ENCODE measurements around the gene OR10H4. TPM values are rescaled to one million over a fixed set of nuclear protein-coding genes. Genes with fewer than 3 reads are reported as not detected.

The OR10H4 gene
- total RNA-seq, 1 experiment from 2014 or later: not detected

DNA sequence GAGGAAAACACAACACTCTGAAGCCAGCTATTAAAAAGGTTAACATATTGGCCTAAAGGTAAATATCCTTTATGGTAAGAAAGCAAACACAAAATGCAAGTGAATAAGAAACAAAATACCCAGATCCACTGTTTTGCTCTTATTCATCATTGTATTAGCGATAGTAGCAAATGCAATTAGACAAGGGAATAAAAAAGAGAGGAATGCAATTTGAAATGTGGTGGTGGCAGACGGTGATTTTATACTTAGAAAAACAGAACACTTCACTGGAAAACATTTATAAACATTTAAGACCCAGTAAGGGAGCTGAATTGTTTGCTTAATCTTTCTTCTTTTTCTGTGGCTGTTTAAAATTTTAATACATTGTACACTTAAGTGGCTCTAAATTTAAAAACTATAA lies 33.7 kb upstream of the OR10H4 start (continued):
- TF ChIP-seq KAT7 (CRISPR knock-in tag; IDR thresholded peaks at IDR 0.05; ENCODE audit: borderline replicate concordance): no peak
- TF ChIP-seq ZBTB21 (CRISPR knock-in tag; IDR thresholded peaks at IDR 0.05; ENCODE audit: borderline replicate concordance): no peak
- TF ChIP-seq, protein P1, sequence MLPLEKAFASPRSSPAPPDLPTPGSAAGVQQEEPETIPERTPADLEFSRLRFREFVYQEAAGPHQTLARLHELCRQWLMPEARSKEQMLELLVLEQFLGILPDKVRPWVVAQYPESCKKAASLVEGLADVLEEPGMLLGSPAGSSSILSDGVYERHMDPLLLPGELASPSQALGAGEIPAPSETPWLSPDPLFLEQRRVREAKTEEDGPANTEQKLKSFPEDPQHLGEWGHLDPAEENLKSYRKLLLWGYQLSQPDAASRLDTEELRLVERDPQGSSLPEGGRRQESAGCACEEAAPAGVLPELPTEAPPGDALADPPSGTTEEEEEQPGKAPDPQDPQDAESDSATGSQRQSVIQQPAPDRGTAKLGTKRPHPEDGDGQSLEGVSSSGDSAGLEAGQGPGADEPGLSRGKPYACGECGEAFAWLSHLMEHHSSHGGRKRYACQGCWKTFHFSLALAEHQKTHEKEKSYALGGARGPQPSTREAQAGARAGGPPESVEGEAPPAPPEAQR (CRISPR knock-in tag; IDR thresholded peaks at IDR 0.05): no peak

DNA sequence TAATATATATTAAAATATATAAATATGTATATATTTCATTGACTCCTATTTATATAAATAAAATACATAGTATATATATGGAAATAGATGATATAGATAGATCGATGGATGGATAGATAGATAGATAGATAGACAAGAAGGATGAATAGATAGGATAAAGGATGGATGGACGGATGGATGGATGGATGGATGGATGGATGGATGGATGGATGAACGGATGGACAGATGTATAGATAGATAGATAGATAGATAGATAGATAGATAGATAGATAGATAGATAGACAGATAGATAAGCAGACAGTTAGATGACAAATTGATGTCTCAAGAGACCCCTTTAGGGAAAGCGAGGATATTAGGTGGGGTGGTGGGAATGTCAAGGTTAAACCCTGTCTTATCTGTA lies 29.6 kb upstream of the OR10H4 start:
- no peak overlapping the region for H3K4me3 Mint-ChIP-seq
- ChIA-PET CTCF (no interaction called here), POLR2A (no interaction called here)
- no peak overlapping the region for H3K27ac Mint-ChIP-seq
- H3K4me1 Mint-ChIP-seq: no peaks in the 10 kb centered on the region
- no peak for ATAC-seq
- H3K36me3 Mint-ChIP-seq: peaks cover 48% of the 10 kb centered on the region
- no peak for DNase-seq (ENCODE audit: low spot score)
- H3K9me3 Mint-ChIP-seq: peaks cover 86% of the 10 kb centered on the region
- H3K27me3 Mint-ChIP-seq (ENCODE audit: low read depth): peaks cover 45% of the 10 kb centered on the region
- TF ChIP-seq, protein P2, sequence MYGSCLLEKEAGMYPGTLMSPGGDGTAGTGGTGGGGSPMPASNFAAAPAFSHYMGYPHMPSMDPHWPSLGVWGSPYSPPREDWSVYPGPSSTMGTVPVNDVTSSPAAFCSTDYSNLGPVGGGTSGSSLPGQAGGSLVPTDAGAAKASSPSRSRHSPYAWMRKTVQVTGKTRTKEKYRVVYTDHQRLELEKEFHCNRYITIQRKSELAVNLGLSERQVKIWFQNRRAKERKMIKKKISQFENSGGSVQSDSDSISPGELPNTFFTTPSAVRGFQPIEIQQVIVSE (CRISPR knock-in tag; IDR thresholded peaks at IDR 0.05; ENCODE audit: borderline replicate concordance): no peak
- TF ChIP-seq, protein P3, sequence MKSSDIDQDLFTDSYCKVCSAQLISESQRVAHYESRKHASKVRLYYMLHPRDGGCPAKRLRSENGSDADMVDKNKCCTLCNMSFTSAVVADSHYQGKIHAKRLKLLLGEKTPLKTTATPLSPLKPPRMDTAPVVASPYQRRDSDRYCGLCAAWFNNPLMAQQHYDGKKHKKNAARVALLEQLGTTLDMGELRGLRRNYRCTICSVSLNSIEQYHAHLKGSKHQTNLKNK (CRISPR knock-in tag; IDR thresholded peaks at IDR 0.05): no peak
- TF ChIP-seq, protein P4, sequence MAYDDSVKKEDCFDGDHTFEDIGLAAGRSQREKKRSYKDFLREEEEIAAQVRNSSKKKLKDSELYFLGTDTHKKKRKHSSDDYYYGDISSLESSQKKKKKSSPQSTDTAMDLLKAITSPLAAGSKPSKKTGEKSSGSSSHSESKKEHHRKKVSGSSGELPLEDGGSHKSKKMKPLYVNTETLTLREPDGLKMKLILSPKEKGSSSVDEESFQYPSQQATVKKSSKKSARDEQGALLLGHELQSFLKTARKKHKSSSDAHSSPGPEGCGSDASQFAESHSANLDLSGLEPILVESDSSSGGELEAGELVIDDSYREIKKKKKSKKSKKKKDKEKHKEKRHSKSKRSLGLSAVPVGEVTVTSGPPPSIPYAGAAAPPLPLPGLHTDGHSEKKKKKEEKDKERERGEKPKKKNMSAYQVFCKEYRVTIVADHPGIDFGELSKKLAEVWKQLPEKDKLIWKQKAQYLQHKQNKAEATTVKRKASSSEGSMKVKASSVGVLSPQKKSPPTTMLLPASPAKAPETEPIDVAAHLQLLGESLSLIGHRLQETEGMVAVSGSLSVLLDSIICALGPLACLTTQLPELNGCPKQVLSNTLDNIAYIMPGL (CRISPR knock-in tag; IDR thresholded peaks at IDR 0.05): no peak
- TF ChIP-seq, protein P5, sequence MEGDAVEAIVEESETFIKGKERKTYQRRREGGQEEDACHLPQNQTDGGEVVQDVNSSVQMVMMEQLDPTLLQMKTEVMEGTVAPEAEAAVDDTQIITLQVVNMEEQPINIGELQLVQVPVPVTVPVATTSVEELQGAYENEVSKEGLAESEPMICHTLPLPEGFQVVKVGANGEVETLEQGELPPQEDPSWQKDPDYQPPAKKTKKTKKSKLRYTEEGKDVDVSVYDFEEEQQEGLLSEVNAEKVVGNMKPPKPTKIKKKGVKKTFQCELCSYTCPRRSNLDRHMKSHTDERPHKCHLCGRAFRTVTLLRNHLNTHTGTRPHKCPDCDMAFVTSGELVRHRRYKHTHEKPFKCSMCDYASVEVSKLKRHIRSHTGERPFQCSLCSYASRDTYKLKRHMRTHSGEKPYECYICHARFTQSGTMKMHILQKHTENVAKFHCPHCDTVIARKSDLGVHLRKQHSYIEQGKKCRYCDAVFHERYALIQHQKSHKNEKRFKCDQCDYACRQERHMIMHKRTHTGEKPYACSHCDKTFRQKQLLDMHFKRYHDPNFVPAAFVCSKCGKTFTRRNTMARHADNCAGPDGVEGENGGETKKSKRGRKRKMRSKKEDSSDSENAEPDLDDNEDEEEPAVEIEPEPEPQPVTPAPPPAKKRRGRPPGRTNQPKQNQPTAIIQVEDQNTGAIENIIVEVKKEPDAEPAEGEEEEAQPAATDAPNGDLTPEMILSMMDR (IDR thresholded peaks at IDR 0.05): no peak
- TF ChIP-seq, protein P6, sequence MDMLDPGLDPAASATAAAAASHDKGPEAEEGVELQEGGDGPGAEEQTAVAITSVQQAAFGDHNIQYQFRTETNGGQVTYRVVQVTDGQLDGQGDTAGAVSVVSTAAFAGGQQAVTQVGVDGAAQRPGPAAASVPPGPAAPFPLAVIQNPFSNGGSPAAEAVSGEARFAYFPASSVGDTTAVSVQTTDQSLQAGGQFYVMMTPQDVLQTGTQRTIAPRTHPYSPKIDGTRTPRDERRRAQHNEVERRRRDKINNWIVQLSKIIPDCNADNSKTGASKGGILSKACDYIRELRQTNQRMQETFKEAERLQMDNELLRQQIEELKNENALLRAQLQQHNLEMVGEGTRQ (CRISPR knock-in tag; IDR thresholded peaks at IDR 0.05): no peak
- peak; percentile 15; the same call in 1 of the 2 replicates for TF ChIP-seq HMGA2 (CRISPR knock-in tag; IDR thresholded peaks at IDR 0.05)

DNA sequence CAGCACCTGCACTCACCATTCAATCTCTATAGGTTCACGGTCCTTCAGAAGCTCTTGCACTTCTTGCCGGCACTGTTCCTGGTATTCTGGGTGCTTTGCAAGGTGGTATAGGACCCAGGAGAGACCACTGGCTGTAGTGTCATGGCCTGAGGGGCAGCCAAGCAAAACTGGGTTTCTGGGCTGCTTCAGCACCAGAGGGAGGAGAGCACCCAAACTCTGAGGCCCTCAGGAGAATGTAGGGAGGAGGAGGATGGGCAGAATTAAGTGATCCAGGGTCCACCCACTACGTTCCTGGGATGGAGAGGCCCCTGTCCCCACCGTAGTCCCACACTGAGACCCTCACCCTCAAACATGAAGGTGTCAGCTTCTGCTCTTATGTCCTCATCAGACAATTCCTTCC lies 26.8 kb upstream of the OR10H4 start:
- peaks cover 39% of the 10 kb centered on the region for H3K36me3 Mint-ChIP-seq
- TF ChIP-seq, protein P7, sequence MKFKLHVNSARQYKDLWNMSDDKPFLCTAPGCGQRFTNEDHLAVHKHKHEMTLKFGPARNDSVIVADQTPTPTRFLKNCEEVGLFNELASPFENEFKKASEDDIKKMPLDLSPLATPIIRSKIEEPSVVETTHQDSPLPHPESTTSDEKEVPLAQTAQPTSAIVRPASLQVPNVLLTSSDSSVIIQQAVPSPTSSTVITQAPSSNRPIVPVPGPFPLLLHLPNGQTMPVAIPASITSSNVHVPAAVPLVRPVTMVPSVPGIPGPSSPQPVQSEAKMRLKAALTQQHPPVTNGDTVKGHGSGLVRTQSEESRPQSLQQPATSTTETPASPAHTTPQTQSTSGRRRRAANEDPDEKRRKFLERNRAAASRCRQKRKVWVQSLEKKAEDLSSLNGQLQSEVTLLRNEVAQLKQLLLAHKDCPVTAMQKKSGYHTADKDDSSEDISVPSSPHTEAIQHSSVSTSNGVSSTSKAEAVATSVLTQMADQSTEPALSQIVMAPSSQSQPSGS (CRISPR knock-in tag; IDR thresholded peaks at IDR 0.05; ENCODE audit: borderline replicate concordance, low read depth): no peak
- TF ChIP-seq FOXK1 (CRISPR knock-in tag; IDR thresholded peaks at IDR 0.05) (no peak), NR3C1 (CRISPR knock-in tag; conservative IDR thresholded peaks at IDR 0.05; ENCODE audit: low read depth) (no peak), HMGA2 (CRISPR knock-in tag; IDR thresholded peaks at IDR 0.05) (no peak), SOX15 (CRISPR knock-in tag; IDR thresholded peaks at IDR 0.05) (no peak), JUN (CRISPR knock-in tag; IDR thresholded peaks at IDR 0.05) (no peak), ZBTB21 (CRISPR knock-in tag; IDR thresholded peaks at IDR 0.05; ENCODE audit: borderline replicate concordance) (no peak), KAT7 (CRISPR knock-in tag; IDR thresholded peaks at IDR 0.05; ENCODE audit: borderline replicate concordance) (no peak), NFYB (CRISPR knock-in tag; conservative IDR thresholded peaks at IDR 0.05; ENCODE audit: low read depth) (no peak), RORB (CRISPR knock-in tag; IDR thresholded peaks at IDR 0.05) (no peak), ZNF232 (CRISPR knock-in tag; IDR thresholded peaks at IDR 0.05) (no peak), GRHL2 (CRISPR knock-in tag; IDR thresholded peaks at IDR 0.05; ENCODE audit: insufficient replicate concordance, severe bottlenecking) (no peak)
- TF ChIP-seq, protein P8, sequence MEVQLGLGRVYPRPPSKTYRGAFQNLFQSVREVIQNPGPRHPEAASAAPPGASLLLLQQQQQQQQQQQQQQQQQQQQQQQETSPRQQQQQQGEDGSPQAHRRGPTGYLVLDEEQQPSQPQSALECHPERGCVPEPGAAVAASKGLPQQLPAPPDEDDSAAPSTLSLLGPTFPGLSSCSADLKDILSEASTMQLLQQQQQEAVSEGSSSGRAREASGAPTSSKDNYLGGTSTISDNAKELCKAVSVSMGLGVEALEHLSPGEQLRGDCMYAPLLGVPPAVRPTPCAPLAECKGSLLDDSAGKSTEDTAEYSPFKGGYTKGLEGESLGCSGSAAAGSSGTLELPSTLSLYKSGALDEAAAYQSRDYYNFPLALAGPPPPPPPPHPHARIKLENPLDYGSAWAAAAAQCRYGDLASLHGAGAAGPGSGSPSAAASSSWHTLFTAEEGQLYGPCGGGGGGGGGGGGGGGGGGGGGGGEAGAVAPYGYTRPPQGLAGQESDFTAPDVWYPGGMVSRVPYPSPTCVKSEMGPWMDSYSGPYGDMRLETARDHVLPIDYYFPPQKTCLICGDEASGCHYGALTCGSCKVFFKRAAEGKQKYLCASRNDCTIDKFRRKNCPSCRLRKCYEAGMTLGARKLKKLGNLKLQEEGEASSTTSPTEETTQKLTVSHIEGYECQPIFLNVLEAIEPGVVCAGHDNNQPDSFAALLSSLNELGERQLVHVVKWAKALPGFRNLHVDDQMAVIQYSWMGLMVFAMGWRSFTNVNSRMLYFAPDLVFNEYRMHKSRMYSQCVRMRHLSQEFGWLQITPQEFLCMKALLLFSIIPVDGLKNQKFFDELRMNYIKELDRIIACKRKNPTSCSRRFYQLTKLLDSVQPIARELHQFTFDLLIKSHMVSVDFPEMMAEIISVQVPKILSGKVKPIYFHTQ (CRISPR knock-in tag; IDR thresholded peaks at IDR 0.05): no peak
- H3K9me3 Mint-ChIP-seq: peaks cover 81% of the 10 kb centered on the region
- H3K4me3 Mint-ChIP-seq: no peak overlapping the region
- H3K27ac Mint-ChIP-seq: no peak overlapping the region
- DNase-seq (ENCODE audit: low spot score) (no peak), ATAC-seq (no peak)
- CTCF ChIA-PET: no interaction called here
- H3K27me3 Mint-ChIP-seq (ENCODE audit: low read depth): peaks cover 44% of the 10 kb centered on the region
- no peaks in the 10 kb centered on the region for H3K4me1 Mint-ChIP-seq
- POLR2A ChIA-PET: no interaction called here
